HK-2 (cell line): Measurements from ENCODE around the gene DLL4.

ENCODE experiments used
- DNase-seq: peaks from one replicate; pipeline ENCODE4 v3.0.0-alpha.2; 2018; ENCODE audit not compliant: unreplicated experiment

The DLL4 gene

DNA sequence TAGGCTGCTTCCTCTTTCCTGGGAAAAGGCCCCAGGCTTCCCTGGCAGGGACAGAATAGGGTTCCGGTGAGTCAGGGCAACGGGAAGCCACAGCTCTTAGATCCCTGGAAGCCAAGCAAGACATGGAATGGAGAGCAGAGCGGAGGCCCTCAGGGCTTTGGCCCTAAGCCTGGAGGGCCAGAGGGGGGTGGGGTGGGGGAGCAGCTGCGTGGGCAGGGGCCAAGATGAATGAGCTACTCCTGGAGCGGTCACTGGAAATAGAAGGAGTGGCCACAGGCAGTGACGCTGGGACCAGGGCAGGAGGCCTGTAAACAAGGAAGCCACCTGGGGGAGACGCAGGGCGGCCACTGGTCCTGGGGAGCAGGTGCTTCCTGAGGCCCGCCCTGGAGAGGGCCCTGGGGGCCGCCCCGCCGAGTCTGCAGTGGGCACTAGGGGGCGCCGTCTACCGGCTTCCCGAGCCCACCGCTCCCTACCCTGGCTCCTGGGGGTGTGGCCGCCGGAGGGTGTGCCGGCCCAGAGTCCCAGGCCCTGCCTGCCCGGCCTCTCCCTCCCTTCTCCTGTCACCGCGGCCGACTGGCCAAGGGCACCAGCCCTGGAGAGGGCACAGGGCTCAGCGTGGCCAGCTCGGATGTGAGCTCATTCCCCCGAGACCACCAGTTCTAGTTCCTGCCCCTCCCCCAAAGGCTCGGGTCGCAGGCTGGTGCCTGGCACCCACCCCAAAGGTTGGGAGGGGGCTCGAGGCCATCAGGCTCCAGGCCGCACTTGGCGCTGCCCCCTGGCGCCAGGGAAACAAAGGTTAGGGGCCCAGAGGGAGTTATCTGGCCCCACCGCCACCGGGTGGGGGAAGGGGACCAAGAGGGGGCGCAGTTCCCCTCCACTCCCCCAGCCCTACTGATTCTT lies 22.8 kb upstream of the DLL4 start:
- DNase-seq: peak; percentile 85

DNA sequence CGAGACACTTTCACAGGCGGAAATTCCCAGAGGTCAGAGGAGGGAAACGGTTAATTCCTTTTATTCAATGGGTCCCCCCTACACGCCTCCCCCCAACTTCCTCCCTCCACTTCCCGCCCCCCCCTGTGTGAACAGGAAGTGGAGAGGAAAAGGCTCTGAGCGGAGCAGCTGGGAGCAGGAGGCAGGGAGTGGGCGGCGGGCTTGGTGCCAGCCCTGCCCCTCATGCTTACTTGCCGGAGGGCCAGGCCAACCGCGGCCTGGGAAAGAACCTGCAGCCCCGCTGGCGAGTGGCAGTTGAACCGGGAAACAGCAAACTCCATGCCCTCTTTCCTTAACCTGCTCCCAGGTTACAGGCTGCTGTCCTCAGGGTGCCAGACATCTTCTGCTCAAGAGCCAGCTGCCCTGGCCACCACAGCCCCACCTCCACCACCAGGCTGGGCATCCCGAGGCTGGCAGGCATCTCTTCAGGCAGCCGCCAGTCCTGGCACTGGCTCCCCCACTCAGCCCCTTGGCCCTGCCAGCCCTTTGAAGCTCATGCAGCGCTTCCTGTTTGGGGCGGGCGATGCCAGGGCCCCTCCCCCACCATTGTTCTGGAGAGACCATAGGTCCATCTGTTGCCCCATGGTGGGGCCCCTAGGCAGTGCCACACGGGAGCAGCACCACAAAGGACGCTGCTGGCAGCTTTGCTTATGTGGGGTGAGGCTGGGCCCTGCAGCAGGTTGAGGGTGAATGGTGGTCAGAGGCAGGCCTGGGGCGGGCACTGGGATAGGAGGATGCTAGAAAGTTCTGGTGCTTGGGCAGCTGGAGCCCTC lies 21.9 kb upstream of the DLL4 start:
- DNase-seq: peak; percentile 49

DNA sequence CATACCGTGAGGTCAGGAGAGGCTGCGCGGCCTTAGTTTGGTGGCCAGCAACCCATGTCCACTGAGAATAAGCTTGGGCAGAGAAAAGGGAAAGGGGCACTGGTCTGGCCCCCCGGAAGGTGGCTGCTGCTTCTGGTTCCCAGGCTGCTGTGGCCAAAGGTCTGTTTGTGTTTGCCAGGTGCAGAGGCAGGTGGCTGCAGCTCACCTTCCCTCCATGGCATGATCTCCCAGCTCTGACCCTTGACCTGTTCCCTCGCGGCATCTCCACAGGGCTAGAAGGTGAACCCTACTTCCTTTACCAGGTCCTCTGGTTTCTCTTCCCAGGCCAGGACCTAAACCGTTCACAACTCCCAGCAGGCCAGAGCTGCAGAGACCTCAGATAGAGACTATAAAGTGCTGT lies 21.0 kb upstream of the DLL4 start:
- DNase-seq: no peak

DNA sequence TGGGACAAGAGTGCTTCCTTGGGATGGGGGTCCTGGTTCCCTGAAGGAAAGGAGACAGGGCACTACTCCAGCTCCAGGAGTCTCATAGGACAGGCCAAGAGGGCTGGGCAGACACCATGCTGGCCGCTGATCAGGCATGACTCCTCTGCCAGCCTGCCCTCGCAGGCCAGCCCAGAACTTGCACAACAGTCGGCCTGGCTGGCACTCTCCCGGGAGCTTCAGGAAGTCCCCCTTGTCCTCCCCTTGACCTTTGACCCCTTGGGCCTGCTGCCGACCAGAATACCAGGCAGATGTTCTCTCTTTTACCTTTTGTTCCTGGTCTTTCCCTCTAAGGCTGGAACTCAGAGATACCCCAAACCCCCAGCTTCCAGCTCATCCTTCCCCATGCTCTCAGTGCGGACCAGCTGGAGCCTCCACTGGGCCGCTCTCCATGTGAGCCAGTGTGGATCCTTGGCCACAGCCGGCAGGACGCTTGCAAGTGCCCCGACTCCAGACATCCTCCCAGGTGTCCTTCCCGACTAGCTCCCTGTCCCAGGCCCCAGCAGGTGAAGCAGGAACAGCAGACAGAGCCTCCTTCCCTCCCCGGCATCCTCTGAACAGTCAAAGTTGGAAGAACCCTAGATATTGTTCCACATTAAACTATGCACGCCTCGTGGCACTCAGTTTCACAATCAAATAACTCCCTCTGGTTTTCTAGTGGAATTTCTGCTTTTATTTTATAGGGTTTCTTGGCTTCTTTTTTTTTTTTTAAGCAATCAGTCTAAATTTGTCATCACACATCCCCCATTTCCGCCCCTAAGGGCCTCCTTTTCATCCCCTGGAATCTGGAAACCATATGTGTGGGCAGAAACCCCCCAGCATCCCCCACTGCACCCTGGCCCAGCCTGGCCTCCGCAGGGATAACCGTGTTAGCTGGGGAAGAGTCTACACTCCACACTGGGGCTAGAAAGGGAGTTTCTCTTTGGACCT lies 19.2 kb upstream of the DLL4 start:
- DNase-seq: no peak

DNA sequence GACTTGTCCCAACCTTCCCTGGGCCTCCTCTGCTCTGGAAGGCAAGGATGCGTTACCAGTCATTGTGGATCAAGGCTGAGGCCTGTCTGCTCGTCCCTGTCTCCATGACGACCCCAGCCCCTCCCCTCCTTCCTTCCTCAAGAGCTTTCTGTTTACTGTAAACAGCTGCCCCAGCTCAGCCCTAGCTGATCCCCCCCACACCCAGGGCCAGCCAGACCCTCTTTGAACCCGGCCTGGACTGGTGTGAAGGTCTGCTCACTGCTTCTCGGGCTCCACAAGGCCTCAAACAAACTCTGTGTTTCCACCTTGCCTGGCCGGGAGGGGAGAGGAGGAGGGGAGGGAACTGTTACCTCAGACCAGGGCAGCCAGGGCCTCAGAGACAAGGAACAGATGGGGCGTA lies 18.0 kb upstream of the DLL4 start:
- no peak for DNase-seq

DNA sequence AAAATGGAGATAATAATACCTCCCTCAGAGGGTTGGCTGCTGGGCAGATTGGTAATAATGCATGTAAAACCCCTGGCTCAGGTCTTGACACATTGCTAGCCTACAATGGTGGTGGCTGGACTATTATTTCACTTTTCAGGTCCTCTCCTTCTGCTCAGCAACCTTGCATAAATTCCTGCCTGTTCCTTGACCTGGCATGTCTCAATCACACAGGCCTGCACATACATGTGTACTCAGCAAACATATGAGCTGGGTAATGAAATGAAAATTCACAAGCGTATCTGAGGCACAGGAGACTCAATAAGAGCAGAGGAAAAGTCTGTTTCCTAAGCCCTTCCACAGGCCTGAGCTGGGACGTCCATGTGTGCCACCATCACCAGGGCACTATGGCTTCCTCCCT lies 17.4 kb upstream of the DLL4 start:
- DNase-seq: no peak

DNA sequence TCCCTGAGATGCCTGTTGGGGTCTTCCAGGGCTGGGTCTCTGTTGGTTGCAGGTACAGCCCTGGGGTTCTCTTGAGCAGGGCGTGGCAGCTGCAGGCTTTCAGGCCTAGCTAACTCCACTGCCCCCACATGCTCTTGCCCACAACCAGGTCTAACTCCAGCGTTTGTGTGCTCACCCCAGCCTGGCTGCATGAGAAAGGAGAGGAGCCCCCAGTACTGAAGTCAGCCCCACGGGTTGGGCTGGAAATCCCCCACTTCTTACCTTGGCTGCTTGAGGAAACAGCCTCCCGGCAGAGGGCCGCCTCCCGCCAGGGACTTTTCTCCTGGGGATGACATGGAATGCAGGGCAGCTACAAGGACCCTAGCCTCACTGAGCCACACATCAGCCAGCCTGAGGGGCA lies 16.7 kb upstream of the DLL4 start:
- DNase-seq: no peak

DNA sequence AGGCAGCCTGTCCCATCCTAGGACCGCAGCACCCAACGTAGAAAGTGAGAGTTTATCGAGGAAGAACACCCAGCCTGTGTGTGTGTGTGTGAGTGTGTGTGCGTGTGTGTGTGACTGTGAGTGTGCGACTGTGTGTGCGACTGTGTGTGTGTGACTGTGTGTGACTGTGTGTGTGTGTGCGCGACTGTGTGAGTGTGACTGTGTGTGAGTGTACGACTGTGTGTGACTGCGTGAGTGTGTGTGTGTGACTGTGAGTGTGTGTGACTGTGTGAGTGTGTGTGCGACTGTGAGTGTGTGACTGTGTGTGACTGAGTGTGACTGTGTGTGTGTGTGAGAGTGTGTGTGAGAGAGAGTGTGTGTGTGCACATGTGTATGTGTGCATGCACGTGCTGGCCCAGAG lies 15.1 kb upstream of the DLL4 start:
- DNase-seq: no peak

DNA sequence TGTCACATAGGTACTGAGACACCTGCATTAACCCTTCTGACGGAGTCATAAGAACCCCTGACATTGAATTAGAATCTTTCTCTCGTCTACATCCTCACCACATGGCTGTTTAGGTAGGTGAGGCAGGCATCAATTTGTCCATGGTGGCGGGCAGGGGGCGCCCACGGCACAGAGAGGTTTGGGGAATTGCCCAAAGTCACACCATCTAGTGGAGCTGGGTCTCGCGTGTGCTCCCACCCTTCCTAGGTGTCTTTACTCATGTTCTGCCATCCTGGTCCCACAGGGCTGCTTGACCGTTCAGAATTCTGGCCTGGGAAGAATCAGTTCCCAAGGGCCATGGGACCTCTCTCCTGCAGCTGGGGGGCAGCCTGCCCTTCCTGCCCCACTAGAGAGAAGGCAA lies 14.7 kb upstream of the DLL4 start:
- DNase-seq: no peak

DNA sequence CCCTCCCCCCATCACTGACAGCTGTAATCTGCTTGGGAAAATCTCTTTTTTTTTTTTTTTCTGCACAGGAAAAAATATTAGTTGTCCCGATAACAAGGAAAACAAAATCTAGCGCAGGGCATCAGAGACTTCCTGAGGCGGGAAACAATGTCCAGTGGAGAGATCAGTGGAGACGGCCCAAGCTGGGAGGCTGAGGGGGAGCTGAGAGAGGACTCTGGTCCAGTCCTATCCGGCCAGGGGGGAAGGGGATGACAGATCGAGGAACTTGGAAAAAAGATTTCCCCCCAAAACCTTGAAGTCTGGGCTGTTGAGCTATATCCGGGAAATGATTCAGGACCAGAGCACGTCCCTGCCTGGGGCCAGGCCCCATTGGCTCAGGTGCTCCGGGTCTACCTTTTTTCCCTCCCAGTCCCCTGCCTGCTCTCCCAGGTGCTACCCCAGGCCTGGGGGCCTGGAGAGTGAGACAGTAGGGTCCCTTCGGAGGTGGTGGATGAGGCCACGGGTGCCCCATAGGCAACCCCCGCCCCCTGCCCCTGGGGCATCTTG lies 14.0 kb upstream of the DLL4 start:
- no peak for DNase-seq

DNA sequence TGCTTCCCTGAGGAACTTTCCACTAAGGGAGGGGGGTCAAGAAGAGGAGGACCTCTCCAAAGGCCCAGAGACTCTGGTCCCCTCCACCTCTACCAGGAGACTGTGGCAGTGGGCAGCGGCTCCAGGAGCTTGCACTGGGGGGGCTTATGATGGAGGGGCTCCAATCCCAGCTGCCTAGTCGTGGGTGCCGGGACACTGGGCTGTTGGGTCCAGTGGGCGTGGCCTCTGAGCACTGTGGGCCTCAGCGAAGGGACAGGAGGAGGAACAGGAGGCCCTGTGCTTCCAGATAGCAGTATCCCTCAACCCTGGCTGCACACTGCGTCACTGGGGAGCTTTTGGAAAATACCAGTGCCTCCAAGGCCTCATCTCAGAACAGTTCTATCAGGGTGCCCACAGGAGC lies 13.5 kb upstream of the DLL4 start:
- DNase-seq: no peak

DNA sequence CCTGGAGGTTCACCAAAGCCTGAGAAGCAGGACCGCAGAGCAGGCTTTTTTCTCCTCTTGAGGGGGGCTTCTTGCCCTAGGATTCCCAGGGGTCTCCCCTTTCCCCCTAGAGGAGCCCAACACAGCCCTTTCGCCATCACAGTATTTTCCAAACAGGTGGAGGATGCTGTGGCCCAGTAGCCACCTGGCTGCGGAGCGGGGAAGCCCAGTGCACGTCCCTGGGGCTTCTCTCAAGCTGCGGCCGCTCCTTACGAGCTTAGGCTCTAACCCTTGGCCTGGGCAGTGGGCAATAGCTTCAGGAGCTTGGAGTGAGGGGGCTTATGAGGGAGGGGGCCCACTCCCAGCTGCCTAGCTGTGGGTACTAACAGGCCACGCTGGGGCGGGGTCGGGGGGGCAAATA lies 11.6 kb upstream of the DLL4 start:
- DNase-seq: no peak

DNA sequence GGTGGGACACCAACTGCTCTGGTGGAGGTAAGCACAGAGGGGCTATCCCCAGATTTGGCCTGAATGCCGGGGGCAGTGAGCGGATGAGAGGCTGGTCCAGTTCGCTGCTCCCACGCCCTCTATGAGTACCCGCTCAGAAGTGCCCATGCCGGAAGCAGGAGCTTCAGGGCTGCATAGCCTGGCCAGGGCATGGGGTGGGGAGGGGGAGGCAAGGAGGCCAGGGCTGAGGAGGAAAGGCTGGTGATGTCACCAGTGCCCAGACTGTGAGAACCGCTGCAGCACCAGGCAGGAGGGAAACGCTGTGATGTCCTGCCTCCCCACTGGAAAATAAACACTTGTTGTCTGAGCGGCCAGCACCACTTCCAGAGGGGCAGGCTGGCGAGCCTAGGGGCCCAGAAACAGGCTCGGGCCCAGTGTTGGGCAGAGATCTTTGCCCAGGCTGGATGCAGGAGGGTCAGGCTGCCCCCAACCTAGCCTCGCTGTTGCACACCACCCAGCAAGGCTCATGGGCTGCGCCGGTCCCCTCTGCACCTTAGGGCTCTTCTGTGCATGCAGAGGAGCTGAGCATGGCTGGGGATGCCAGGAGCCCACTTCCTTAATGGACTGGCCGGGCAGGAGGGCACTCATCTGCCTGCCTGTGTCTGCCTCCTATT lies 10.9 kb upstream of the DLL4 start:
- DNase-seq: no peak

DNA sequence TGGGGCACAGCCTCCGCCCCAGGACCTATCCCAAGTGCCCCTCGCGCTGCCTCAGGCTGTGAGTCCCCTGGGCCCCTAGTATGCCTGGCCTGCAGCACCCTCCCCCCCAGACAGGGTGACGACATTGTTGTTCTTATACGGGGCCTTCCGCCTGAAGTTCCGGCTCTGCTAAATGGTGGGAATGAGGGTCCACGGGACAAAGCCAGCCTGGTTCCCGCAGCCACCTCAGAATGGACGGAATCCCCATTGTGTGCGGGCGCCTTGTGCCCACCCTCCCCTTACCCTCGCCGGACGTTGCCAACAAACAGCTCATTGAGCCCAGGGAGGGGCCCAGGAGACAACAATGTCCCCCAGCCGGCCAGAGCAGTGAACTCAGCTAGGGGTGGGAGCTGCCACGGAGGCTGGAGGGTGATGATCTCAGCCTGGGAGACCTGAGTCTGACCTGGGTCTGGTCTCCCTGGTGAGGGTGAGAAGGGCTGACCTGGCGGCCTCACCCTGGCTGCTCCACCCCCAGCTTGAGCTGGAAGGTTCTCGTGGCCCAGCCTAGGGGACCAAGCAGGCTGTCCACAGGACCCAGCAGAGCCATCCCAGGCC lies 10.2 kb upstream of the DLL4 start:
- DNase-seq: no peak

DNA sequence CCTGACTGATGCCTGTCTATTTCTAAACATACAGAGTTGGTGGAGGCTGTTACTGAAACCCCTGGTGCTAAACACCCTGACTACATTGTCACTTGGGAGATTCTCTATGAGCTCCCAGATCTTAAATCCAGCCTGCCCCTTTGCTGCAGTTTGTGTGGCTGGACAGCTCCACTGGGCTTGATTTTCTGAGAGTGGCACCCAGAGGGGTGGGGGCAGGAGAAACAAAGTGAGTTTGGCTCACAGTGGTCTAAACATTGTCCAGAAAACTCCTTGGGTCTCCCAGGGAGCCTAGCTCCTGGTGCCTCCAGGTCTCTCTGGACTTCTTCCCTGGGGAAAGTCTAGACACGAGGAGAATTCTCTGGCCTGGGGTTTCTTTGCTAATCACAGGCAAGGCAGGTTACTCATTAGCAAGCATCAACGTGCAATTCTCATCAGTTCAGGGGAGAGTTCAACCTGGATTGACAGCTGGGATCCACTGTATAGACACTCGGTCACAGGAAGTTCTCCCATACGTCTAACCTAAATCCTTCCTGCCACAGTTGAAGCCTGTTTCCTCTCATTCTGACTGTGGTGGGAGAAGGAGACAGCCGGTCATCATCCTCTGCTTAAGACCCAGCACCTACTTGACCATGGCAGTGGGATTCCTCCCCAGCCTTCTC lies 7.1 kb upstream of the DLL4 start:
- DNase-seq: no peak

DNA sequence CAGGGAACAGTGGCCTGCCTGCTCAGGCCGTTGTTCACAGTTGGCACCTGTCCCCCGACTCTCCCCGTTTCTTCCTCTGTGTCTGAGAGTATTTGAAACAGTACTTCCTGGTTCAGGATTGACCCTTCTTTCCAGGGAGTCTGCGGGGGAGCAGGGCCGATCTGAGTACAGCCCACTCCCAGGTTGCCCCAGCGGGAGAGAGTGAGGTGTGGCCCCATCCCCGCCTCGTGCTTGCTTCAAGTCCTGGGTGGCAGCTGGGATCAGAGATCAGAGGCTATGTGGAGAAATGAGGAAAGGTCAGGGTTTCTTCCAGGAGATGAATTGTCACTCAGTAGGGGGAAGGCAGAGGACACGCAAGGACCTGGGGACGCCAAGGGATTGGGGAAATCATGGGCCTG lies 6.5 kb upstream of the DLL4 start:
- no peak for DNase-seq

DNA sequence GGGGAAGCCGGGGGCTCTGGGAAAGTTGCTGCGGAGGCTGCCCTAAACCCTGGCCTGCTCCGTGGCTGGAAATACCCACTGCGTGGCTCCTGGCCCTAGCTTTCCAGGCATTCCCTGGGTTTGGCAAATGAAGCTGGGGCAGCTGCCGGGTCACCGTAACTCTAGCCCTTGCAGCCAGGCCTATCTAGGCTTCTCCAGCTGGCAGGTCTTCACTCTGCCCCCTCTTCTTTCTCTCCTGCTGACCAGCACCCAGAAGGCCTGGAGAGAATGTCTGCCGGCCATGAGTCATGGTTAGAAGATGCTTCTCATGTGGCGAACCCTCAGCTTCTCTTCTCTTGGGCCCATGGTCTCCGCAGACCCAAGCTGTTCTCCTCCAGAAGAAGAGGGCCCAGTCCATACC lies 5.6 kb upstream of the DLL4 start:
- no peak for DNase-seq

DNA sequence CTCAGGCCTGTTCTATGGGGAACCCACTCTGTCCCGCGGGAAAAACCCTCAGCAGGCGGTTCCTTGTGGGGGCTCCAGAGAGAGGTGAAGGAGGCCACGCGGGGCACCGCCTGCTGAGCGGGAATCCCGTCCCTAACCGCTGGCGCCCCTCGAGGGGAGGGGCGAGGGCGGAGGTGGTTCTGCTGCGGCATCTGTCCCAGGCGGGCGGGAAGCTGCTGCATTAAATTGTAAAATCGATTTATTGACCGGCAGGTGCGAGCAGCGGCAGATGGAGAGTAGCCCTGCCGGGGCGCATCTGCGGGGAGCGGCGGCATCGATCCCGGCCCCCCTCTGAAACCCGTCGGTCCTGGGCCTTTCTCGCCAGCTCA lies 3.7 kb upstream of the DLL4 start:
- no peak for DNase-seq

DNA sequence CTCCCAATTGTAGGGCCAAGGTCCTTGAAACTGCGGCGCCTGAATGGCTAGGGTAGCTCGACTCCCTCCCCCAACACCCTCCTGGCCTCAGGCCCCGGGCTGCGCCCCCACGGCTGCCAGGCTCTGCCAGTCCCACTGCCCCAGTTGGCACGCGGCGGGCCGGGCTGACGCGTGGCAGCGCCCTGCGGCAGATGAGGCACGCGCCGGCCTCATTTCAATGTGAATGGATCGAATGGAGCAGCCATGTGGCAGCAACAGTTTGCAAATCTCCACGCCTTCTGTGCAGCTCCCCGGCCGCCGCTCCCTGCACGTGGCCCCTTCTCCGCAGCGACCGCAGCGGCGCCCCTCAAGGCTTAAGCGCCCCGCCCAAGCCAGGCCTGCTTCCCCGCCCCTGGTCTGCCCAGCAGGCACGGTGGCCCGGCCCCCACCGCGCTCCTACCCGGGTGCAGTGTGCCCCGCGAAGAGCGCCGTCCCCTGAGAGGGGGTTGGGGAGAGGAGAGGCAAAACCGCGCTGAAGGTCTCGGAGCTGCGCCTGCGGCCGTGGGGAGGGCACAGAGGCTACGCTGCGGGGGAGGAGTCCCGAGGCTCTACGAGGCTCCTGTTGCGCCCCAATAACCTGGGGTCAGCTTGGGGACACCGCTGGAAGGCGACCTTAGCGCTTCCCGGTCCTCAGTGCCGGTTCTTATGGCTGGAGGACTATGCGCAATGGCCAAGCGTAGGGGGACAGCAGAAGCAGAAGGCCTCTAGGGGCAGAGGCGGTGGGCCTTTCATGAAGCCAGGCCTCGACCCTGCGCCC lies 3.1 kb upstream of the DLL4 start:
- DNase-seq: no peak
